WERI-Rb-1 (cell line): Measurements from ENCODE around the gene ADRA2B.
A peak's percentile ranks its signal among the peaks of the same experiment; 100 is the strongest.

Experiments used
- DNase-seq: peaks from one replicate; pipeline ENCODE4 v3.0.0-alpha.2; 2020
- H3K27ac ChIP-seq: fragments of 250-450 bp; sonication (Bioruptor Pico); 2 replicates; pipeline ENCODE4 v1.5.1; 2020; ENCODE audit warnings: mild to moderate bottlenecking, moderate library complexity
- H3K27me3 ChIP-seq: fragments of 250-450 bp; sonication (Bioruptor Pico); 2 replicates; pipeline ENCODE4 v1.5.1; 2021; ENCODE audit warnings: mild to moderate bottlenecking, low read depth, moderate library complexity; ENCODE audit not compliant: insufficient read depth, severe bottlenecking
- H3K36me3 ChIP-seq: fragments of 250-450 bp; sonication (Bioruptor Pico); 2 replicates; pipeline ENCODE4 v1.5.1; 2020; ENCODE audit warnings: mild to moderate bottlenecking, moderate library complexity
- H3K4me3 ChIP-seq: 2 replicates; pipeline ENCODE4 v1.5.1; 2011; ENCODE audit warnings: low read depth, mild to moderate bottlenecking, control low read depth, low read length
- H3K9me3 ChIP-seq: fragments of 250-450 bp; sonication (Bioruptor Pico); 2 replicates; pipeline ENCODE4 v1.5.1; 2021; ENCODE audit warnings: mild to moderate bottlenecking, moderate library complexity; ENCODE audit not compliant: severe bottlenecking
- TF ChIP-seq, protein P1 (sequence below): IDR thresholded peaks from 2 replicates; pipeline ENCODE4 v1.5.1; 2011; ENCODE audit warnings: low read depth, mild to moderate bottlenecking, control low read depth, inconsistent platforms, low read length

ADRA2B gene

DNA sequence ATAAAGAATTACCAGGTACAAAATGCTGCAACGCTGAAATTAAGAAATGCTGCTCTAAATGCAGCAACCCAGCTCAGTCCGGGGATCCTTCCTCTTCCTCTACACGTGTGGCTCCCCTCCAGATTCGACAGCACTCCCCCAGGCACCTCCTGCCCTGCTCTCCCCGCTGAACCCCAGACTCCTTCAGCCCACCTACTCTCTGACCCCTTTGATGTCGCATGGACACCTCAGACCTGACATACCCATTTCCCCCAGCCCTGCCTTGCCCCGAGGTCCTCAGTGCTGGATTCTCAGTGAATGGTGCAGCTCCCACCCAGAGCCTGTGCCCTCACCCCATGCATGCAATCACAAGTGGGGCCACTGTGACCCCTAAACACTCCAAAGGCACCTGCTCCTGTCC lies 4.6 kb upstream of the ADRA2B start:
- no peak for DNase-seq
- H3K36me3 ChIP-seq: no peaks in the 10 kb centered on the region
- peaks cover 6% of the 10 kb centered on the region for H3K27me3 ChIP-seq
- TF ChIP-seq, protein P1, sequence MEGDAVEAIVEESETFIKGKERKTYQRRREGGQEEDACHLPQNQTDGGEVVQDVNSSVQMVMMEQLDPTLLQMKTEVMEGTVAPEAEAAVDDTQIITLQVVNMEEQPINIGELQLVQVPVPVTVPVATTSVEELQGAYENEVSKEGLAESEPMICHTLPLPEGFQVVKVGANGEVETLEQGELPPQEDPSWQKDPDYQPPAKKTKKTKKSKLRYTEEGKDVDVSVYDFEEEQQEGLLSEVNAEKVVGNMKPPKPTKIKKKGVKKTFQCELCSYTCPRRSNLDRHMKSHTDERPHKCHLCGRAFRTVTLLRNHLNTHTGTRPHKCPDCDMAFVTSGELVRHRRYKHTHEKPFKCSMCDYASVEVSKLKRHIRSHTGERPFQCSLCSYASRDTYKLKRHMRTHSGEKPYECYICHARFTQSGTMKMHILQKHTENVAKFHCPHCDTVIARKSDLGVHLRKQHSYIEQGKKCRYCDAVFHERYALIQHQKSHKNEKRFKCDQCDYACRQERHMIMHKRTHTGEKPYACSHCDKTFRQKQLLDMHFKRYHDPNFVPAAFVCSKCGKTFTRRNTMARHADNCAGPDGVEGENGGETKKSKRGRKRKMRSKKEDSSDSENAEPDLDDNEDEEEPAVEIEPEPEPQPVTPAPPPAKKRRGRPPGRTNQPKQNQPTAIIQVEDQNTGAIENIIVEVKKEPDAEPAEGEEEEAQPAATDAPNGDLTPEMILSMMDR: no peak
- no peaks in the 10 kb centered on the region for H3K9me3 ChIP-seq
- no peak overlapping the region for H3K27ac ChIP-seq
- no peak overlapping the region for H3K4me3 ChIP-seq

DNA sequence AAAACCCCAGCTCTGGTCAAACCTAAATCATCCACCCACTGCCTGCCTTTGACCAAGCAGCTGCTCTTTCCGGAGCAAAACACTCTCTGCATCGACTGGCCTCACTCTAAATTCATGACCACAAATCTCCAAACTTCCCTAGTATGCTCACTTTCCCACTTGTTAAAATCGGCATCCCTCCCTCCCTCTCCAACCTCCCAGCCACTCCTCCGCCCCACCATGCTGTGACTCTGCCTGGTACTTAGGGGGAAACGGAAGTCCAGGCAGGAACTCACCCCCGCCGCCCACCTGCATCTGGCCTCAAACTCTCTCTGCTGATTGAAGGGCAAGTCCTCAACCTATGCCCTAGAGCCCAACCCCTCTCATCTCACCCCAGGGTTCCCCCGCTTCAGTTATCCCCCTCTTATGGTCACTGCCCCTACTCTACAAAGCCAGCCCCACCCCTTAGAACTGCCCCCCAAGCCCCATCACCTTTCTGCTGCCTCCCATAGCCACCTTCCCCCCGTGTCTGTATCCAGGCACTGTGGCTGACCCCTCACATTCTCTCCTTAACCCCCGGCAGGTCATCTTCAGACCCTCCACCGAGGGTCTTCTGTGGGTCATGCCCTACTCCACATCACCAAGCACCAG lies 3.8 kb upstream of the ADRA2B start:
- no peak overlapping the region for H3K4me3 ChIP-seq
- H3K36me3 ChIP-seq: no peaks in the 10 kb centered on the region
- no peak overlapping the region for H3K27ac ChIP-seq
- H3K27me3 ChIP-seq: peaks cover 6% of the 10 kb centered on the region
- TF ChIP-seq, protein P1: no peak
- H3K9me3 ChIP-seq: no peaks in the 10 kb centered on the region
- no peak for DNase-seq

DNA sequence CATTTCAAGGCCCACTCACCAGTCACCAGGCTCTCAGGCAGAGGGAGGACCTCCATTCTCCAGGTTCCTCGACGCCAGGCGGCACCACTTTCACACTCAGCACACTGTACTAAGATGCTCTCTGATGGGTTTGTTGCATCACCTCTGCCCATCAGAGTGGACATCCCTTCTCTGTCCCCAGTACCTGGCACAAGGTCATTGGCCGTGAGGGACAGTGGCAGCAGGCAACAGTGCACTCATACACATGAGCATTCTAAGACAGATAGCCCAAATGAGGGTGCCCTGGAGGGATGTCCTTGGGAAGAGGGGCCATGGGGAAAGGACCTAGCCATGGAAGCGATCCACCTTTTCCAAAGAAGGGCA lies 3.0 kb upstream of the ADRA2B start:
- Histone ChIP-seq H3K9me3 (no peaks in the 10 kb centered on the region), H3K4me3 (no peak overlapping the region), H3K27ac (no peak overlapping the region), H3K27me3 (peaks cover 6% of the 10 kb centered on the region), H3K36me3 (no peaks in the 10 kb centered on the region)
- no peak for DNase-seq
- TF ChIP-seq, protein P1: no peak

DNA sequence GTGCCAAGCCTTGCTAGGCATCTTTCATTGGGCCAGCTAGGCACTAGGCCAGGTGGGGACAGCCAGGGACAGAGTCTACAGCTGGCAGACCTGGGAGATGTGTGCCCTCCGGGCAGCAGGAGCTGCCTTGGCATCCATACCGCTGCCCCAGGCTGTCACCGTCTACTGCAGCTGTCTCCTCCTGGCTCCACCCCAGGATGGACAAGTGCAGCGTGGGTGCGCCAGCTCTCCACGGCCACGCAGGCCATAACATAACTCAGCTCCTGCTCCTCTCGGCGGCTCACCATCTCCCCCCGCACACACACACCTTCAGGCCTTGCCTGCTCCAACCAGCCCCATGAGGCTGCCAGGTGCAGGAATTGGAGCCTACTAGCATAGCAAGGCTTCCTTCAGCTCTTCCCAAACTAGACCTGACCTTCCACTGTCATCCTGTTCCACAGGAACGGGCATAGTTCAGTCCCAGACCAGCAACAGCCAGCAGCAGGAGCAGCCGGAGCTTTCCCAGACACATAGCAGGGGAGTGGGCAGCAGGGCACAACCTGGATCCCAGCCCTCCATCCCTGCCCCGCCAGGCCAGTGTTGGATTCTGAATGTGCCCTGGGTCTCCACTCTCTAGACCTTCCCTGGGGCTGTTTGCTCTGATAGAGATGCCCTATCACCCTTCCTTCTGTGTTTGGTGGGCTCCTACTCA lies 2.5 kb upstream of the ADRA2B start:
- H3K27ac ChIP-seq: no peak overlapping the region
- DNase-seq: no peak
- TF ChIP-seq, protein P1: no peak
- H3K9me3 ChIP-seq: no peaks in the 10 kb centered on the region
- H3K36me3 ChIP-seq: no peaks in the 10 kb centered on the region
- no peak overlapping the region for H3K4me3 ChIP-seq
- H3K27me3 ChIP-seq: peaks cover 6% of the 10 kb centered on the region

DNA sequence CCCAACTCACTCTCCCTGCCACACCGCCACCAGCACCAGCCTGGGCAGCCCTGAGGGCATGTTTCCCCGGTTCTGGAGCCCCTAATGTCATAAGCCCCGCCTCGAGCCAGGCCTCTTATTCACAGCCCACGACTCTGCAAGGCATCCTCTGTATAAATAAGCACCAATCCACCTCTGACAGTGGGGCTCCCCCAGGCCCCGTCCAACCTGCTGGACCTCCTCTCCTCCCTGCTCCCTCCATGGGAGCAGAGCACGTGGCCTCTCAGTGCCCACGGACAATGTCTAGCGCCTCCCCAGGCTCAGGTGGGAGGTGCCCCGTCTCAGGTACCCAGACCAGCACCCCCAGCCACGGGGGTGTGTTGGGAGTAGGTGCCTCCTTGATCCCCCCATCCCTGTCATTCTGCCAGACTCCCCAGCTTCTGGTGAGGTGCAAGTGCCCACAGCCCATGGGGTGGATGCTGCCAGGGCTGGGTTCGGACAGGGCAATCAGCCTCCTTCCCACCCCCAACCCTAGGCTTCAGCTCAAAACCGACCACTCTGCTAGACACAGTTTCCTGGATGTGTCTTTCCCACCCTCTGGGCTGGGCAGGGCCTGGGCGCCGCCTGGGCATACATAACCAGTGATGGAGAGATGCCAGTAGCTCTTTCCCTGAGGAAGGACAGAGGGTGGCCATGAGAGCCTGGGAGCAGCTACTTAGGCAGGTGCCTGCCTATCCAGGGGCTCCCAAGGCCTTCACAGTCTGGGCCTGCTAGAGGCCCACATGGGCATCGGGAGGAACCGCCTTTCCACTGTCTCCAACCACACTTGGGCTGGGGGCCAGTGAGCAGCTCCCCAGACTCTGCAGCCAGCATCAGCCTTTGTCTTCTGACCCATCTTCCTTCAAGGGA lies 1.6 kb upstream of the ADRA2B start:
- DNase-seq: peak; percentile 55
- Histone ChIP-seq H3K27me3 (peaks cover 6% of the 10 kb centered on the region), H3K36me3 (no peaks in the 10 kb centered on the region), H3K4me3 (no peak overlapping the region), H3K27ac (no peak overlapping the region), H3K9me3 (no peaks in the 10 kb centered on the region)
- TF ChIP-seq, protein P1: peak; percentile 66
